HUES48 (cell line): Measurements from ENCODE around the gene ITGB4.

Experiments used
- H3K27ac ChIP-seq: one replicate; pipeline ENCODE4 v1.7.0; 2013; ENCODE audit warnings: low read depth, low read length, inconsistent platforms
- H3K27me3 ChIP-seq: 2 replicates; pipeline ENCODE4 v1.6.1; 2013; ENCODE audit warnings: mild to moderate bottlenecking, low read length; ENCODE audit not compliant: control insufficient read depth, insufficient read depth
- H3K36me3 ChIP-seq: 2 replicates; pipeline ENCODE4 v1.6.1; 2013; ENCODE audit warnings: low read length; ENCODE audit not compliant: control insufficient read depth, insufficient read depth
- H3K4me1 ChIP-seq: 2 replicates; pipeline ENCODE4 v1.6.1; 2013; ENCODE audit warnings: mild to moderate bottlenecking, low read length; ENCODE audit not compliant: control insufficient read depth, insufficient read depth
- H3K4me3 ChIP-seq: 2 replicates; pipeline ENCODE4 v1.5.1; 2013; ENCODE audit warnings: mild to moderate bottlenecking, low read depth, low read length
- H3K9ac ChIP-seq: 2 replicates; pipeline ENCODE4 v1.6.1; 2013; ENCODE audit warnings: mild to moderate bottlenecking, low read depth, low read length, moderate library complexity
- H3K9me3 ChIP-seq: 2 replicates; pipeline ENCODE4 v1.6.1; 2013; ENCODE audit warnings: low read length; ENCODE audit not compliant: control insufficient read depth, insufficient read depth

Gene ITGB4

DNA sequence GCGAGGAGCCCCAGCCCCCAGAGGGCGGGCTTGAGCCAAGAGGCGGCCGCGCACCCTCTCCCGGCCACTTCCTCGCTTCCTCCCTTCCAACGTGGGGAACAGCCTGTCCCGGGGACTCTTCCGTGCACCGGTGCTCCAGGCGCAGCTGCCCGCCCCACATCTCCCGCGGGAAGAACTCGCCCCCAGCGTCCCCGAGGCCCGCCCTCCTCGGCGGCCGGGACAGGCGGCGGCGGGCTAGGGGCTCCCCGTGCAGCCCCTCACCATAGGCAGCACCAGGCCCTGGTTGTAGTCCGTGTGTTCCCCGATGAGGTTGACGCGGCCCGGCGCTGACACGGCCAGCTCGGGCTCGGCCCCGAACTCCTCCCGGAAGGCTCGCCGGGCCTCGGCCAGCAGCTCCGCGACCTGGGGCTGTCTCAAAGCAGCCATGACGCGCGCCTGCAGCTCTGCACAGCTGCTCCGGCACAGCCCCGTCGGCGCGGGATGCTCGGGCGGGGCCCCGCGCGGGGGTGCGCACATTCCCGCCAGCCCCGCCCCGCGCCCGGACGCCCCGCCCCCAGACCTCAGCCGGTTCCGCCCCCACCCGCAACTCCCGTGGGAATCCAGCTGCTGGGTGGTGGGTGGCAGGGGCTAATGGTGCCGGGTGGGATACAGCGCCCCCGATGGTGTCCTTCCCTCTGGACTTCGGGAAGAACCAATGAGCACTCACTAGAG is 43.6 kb downstream of the ITGB4 start, which contains the start of gene GALK1:
Gene GALK1, minus strand, starts transcription at position 482 of the 711 bp plus-strand sequence. Its CDS starts 56 bp downstream, at position 426.
- Histone ChIP-seq H3K4me3 (peak within 1 kb of the TSS; percentile 82), H3K27ac (no peak within 1 kb of the TSS), H3K9ac (peak within 1 kb of the TSS; percentile 48), H3K27me3 (no peaks in the 10 kb centered on the region), H3K4me1 (peaks cover 7% of the 10 kb centered on the region), H3K36me3 (no peaks in the 10 kb centered on the region), H3K9me3 (no peaks in the 10 kb centered on the region)

- no peak overlapping the region for H3K9ac ChIP-seq
- no peaks in the 10 kb centered on the region for H3K27me3 ChIP-seq
- H3K36me3 ChIP-seq: no peaks in the 10 kb centered on the region
- H3K27ac ChIP-seq: no peak overlapping the region
- no peak overlapping the region for H3K4me3 ChIP-seq
- no peaks in the 10 kb centered on the region for H3K9me3 ChIP-seq
- peaks cover 7% of the 10 kb centered on the region for H3K4me1 ChIP-seq
Observed at GRCh38 chr17:75765981-75766380, 44.7 kb downstream of the ITGB4 start.

DNA sequence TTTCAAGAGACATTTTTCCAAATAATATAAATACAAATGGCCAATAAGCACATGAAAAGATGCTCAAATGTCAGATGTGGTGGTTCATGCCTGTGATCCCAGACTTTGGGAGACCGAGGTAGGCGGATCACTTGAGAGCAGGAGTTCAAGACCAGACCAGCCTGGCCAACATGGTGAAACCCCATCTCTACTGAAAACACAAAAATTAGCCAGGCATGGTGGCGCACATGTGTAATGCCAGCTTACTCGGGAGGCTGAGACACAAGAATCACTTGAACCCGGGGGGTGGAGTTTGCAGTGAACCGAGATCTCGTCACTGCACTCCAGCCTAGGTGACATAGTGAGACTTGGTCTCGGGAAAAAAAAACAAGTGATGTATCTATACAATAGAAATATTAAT is 46.6 kb downstream of the ITGB4 start:
- H3K27ac ChIP-seq: no peak overlapping the region
- no peak overlapping the region for H3K4me3 ChIP-seq
- no peaks in the 10 kb centered on the region for H3K27me3 ChIP-seq
- H3K9me3 ChIP-seq: no peaks in the 10 kb centered on the region
- peaks cover 7% of the 10 kb centered on the region for H3K4me1 ChIP-seq
- H3K36me3 ChIP-seq: no peaks in the 10 kb centered on the region
- no peak overlapping the region for H3K9ac ChIP-seq

DNA sequence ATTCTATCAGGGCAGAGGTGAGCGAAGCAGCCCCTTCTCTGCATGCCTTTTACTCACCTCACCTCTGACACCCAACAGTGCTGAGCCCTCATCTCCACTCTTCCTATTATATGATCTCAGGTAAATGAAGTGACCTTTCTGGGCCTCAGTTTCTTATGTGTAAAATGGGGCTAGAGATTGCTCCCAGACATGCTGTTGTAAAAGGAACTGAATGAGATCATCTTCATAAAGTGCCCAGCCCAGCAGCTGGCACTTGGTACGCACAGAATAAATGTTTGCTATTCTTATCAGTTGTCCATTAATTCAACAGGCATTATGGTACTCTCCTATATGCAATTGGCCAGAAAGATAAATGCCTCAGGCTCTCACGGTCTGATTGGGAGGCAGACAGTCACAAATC is 48.3 kb downstream of the ITGB4 start:
- Histone ChIP-seq H3K27me3 (no peaks in the 10 kb centered on the region), H3K9ac (no peak overlapping the region), H3K4me3 (no peak overlapping the region), H3K9me3 (no peaks in the 10 kb centered on the region), H3K4me1 (no peaks in the 10 kb centered on the region), H3K27ac (no peak overlapping the region), H3K36me3 (no peaks in the 10 kb centered on the region)

DNA sequence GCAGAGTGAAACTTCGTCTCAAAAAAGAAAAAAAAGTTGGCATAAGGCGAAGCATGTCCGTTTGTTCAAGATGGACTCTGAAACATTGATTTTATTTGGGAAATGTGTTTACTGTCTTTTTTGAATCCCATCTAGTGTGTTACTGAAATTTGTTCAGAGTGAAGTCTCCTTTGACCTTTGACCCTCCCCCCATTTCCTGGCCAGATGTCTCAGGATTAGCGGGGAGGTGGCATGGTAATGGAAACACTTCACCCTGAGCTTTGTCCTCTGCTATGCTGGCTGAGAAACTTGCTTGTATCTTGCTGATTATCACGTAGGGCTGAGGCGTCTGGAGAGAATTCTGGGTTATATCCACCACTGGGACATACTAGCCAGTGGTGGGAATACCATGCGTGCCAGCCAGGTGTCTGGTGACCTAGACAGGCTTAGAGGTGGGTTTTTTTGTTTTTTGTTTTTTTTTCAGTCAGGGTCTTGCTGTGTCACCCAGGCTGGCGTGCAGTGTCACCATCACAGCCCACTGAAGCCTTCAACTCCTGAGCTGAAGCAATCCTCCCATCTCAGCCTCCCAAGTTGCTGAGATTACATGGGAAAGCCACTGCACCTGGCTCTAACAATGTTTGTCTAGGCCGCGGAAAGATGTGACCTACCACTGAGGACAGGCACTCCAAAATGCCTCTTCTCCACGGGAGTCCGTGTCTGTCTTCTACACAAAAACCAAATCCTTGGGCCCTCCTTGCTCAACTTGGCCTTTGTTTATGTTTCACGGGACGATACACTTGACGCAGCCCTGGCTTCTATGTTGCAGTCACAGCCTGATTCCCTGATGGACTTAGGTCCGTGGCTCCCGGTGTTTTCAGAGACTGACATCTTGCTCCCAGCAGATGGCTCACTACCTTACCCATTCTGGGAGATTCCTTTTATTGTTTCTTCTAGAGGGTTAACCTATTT is 50.3 kb downstream of the ITGB4 start:
- Histone ChIP-seq H3K27me3 (no peaks in the 10 kb centered on the region), H3K27ac (no peak overlapping the region), H3K9ac (no peak overlapping the region), H3K36me3 (peaks cover 6% of the 10 kb centered on the region), H3K9me3 (no peaks in the 10 kb centered on the region), H3K4me3 (no peak overlapping the region), H3K4me1 (no peaks in the 10 kb centered on the region)

GRCh38 chr17:75773121-75773807 is 52.0 kb downstream of the ITGB4 start:
- Histone ChIP-seq H3K36me3 (peaks cover 22% of the 10 kb centered on the region), H3K27ac (no peak overlapping the region), H3K27me3 (no peaks in the 10 kb centered on the region), H3K4me1 (no peaks in the 10 kb centered on the region), H3K4me3 (no peak overlapping the region), H3K9me3 (no peaks in the 10 kb centered on the region), H3K9ac (no peak overlapping the region)

DNA sequence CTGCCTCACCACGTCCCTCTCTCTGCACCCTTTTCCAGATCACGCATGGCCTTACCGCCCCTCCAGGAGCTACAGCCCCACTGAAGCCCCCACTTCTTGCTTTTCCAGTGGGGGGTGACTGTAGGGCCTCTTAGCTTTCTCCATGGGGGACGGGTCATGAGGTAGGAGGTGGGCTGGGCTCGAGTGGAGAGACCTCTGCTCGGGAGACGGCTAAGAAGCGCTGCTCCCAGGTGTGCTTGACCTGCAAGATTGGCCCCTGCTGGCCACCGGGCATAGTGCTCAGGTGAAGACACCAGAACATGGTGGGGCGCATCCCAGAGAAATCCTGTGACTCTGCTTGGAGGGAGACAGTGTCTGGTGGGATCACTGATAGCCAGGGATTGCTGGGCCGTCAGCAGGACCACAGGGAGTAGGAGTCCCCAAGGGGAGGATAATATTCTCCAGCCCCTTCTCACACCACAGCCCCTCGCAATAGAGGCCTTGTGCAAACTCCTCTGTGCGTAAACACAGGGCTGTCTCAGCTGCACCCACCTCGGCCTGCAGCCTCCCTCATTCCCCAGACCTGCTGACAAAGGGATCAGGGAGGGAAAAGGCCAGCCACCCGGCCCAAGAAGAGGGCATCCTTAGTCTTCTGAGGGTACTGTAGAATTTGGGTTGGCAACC is 52.7 kb downstream of the ITGB4 start:
- Histone ChIP-seq H3K9ac (no peak overlapping the region), H3K4me1 (no peaks in the 10 kb centered on the region), H3K9me3 (no peaks in the 10 kb centered on the region), H3K27me3 (no peaks in the 10 kb centered on the region), H3K36me3 (peaks cover 28% of the 10 kb centered on the region), H3K4me3 (no peak overlapping the region), H3K27ac (no peak overlapping the region)

DNA sequence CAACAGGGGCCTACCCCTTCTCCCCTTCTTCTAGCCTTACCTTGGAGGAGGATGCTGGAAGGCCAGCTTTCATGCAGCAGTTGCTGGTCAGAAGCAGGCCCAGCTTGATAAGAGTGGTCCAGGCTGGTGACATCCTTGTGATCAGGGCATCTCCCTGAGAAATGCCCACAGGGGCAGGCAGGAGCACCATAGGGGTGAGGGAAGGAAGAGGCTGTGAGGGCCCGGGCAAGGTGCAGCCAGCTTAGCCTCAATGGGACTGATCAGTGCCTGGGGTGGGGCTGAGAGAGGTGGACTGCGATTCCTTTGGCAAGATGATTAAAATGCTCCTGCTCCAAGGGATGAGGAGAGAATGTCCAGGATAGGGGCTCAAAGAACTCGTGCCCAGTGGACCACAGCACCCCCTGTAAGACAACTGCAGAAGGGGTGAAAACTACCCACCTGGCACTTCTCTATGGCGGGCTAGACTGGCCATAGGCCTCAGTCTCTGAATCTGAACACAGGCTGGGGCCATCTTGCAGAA is 53.3 kb downstream of the ITGB4 start:
- Histone ChIP-seq H3K4me1 (no peaks in the 10 kb centered on the region), H3K9ac (no peak overlapping the region), H3K36me3 (peaks cover 28% of the 10 kb centered on the region), H3K27me3 (no peaks in the 10 kb centered on the region), H3K27ac (no peak overlapping the region), H3K4me3 (no peak overlapping the region), H3K9me3 (no peaks in the 10 kb centered on the region)

DNA sequence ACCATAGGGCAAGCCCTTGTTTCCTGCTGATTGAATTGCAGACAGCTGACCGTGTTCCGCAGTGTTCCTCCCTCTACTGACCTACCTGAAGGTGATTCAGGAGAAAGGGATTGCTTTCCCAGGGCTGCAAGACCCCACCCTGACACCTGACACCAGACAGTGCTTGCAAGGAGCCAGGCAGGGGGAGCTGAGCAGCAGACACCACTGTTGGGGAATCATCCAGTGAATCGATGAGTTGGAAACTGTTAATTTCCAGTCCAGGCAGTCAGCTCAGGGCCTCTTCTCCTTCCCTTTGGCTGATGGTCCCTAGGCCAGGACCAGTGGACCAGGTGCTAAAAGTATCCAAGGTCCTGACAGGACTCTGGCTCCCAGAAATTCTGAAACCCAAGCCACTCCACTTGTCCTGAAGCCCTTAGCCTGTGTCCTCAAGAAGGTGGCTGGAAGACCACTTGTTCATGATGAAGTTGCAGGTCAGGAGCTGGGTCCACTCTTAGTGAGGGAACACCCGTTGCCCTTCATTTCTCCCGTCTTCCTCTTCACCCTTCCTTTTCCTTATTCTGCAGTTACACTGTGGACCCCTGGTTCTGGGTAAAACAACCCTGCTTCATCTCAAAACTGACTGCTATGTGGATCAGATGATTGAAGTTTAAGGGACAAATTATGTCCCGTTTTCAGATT is 53.9 kb downstream of the ITGB4 start:
- H3K4me3 ChIP-seq: no peak overlapping the region
- no peaks in the 10 kb centered on the region for H3K4me1 ChIP-seq
- H3K9me3 ChIP-seq: no peaks in the 10 kb centered on the region
- H3K27ac ChIP-seq: peak overlapping the region; percentile 33
- H3K9ac ChIP-seq: no peak overlapping the region
- H3K27me3 ChIP-seq: no peaks in the 10 kb centered on the region
- peaks cover 28% of the 10 kb centered on the region for H3K36me3 ChIP-seq
